Limb (tissue), 2 donors: Measurements from ENCODE around the gene NTS.

Source experiments
- DNase-seq, 2 donors: peaks; one replicate each; pipeline ENCODE4 v3.0.0-alpha.2; 2016; ENCODE audit errors: extremely low spot score in 2 of 2

The NTS gene, protein sequence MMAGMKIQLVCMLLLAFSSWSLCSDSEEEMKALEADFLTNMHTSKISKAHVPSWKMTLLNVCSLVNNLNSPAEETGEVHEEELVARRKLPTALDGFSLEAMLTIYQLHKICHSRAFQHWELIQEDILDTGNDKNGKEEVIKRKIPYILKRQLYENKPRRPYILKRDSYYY

DNA sequence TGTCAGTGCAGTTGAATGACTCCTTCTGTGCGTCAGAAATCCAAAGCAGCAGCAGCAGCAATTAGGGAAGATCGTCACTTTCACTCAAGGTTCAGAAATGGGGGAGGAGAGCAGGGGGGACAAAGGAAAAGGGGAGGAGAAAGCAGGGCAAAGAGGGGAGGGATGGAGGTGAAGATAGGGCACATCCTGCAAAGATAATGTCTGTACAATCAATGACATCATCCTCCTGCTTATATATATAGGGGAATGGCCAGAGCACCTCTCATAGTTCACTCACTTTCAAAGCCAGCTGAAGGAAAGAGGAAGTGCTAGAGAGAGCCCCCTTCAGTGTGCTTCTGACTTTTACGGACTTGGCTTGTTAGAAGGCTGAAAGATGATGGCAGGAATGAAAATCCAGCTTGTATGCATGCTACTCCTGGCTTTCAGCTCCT is at the start of gene NTS:
NTS (plus strand) TSS at position 265 of the 431 bp plus-strand sequence; CDS start at position 374, 109 bp downstream.
- DNase-seq, result no peak

DNA sequence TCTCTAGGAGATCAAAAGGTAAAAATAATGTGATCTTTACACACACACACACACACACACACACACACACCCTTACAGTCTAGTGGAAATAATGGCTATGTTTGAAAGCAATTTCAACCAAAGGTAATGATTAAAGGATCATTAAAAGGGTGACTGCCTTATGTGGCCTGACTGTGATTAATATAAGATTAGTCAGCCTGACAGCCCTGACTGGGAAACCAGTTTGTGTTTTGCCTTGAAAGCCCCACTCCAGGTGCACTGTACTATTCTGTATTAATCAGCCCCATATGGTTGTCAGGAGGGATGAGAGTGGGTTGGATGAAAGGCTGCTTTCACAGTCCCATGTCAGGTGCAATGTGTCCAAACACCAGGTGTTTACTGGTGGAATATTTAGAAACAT is 48.3 kb upstream of the NTS start:
- no peak for DNase-seq

DNA sequence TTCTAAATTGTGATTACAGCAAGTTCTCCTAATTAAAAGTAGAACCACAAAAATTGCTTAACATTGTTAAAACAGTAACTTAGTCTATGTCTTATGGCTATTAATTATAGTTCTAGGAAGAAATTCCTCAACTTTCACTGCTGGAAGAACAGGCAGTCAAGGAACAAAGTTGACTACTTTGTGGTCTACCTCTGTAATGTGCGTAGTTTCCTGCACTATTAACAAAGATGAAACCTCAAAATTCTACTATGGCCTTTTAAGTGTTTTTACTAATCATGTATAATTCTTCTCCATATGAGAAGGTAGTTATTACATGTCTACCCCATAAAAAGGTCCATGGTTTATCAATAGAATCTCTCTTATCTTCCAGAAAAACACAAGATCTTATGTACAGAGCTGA is 45.5 kb upstream of the NTS start:
- no peak for DNase-seq

DNA sequence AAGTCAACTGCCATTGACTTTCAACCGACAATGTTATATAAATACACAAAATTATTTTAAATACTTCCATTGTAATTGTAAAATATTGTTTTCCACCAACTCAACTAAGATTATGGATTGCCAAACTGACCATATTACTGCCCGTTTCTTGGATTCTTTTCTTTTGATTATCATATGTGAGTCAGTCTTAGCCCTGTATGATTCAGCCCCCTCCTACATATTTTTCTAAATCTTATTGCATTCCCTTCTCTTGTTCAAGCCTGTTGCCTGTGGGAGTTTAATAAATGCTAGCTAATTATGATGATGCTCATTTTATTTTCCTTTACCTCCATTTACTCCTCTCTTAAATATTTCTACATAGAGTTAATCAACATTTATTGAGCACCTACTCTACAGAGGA is 44.7 kb upstream of the NTS start:
- DNase-seq, result no peak

DNA sequence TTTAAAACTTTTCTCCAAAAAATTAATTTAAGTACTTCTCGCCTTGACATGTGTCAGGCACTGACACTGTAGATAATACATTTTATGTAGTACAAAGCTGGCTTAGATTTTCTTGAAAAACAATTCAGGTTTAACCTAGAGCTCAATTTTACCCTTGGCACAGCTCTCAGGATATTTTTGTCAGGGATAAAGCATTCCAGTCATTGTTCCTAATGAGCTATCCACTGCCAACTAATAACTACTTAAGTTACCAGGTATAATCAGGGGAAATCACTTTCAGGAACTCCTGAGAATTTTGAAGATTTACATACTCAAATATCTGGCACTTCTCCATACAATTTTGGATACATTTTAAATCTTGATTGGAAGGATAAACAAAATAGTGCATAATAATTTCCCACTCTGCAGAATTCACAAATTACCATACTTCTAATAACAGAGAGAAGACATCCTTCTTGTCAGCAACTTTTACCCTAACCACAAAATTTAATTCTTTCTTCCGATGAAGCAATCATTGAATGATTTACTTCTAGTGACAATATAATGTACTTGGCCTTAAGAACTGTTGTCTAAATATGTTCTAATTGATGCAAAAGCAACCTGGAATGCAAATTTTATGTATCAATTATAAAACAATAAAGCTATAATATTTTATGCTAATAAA is 42.6 kb upstream of the NTS start:
- no peak for DNase-seq

DNA sequence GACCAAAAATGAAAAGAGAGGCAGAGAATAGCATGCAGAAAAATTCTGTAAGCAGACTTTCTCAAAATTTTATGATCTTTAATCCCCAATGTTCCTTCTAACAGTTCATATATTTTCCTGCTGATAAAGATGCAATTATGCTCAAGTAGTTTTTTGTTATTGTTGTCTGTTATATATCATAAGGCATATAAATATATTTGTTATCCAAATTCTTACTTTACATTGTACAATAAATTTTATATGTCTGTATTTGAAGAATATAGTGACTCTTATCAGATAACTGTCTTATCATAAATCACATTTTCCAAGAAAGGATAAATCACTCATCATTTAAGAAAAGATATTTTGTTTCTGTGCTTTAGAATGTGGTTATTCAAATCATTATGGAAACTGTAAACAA is 40.5 kb upstream of the NTS start:
- DNase-seq, result no peak

DNA sequence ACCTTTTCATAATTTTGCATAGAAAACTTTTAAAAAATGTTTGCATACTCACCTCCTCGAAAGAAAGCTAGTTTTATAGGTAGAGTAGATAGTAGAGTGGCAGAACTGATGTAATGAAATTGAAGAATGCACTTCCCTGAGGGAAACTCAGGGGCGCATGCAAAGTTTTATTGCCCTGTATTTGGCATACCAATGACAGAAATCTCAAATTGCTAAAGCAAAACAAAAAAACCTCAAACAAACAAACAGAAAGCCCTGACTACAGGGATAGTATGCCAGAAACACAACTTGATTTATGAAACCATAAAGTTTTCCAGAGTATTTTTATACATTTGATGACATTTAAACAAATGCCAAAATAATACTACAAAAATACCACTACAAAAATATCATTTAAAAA is 39.7 kb upstream of the NTS start:
- DNase-seq, result no peak

DNA sequence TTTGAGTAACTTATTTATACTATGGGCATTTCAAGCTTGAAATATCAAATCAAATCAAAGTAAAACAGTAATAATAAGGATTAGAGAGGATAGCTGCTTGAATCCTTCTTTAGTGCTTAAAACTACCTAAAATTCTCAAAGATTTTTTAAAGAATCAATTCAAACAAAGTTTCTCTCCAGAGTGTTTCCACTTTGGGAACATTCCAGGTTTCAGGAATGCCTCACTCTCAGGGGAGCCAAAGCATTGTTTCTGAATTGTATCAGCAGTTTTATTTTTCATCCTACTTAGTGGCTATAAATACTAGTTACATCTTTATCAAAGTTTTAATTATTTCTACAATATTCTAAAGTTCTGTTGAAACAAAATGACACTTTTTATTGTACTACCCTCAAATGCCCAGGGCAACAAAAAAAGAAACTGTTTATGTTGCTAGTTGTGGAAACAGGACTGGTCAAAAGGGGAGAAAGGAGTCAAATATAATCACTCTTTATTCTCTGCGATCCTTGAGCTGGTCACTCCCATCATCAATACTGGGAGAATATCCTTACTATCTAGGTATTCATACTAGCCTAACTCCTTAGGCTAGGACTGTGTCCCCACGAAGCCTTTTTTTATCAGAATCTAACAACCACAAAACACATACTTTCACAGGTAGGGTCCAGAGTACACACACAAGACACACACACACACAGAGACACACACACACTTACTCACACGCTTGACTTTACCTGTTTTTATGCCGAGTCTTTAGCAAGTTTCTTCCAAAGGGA is 38.5 kb upstream of the NTS start:
- peak in 1 of 2 donors; percentile 4 for DNase-seq

DNA sequence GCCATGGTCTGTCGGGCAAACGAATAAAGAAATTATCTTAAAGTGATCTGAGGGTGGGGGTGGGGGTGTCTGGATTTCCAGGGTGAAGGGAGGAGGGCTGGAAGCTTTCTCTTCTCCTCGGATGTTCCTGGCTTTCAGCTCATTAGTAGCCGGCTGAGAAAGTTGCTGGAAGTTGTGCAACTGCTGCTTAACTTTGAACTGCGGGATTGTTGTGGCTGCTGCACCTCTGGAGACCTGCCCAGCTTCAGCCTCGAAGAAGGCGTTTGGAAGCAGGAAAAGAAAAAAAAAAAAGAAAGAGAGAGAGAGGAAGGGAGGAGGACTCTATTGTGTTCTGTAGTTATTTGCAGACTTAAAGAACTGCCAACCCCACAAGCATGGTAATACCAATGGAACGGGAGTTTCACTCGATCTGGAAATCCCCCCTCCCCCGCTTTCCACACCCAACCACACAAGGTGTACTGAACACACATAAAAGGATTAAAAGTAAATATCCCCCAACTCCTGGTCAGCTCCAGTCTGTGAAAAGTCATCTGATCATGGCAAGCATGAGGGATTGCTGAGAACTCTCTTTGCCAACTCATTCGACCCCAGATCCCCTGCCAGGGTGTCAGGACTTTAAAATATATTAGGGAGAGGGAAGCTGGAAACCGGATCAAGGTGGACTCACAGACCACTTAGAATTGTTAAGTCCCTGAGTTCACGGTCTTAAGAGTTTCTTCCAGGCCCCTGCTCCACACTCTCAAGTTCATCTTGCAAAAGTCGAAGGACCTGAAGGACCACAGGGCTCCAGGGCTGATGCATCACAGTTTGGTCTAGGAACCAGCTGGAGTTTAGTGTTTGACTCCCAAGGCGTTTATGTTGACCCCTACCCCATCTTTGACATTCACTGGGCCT is 37.7 kb upstream of the NTS start, which contains the start of gene RASSF9:
RASSF9 (minus strand) TSS at position 213 of the 894 bp plus-strand sequence; CDS start at position 5, 208 bp downstream.
- DNase-seq, result peak in 1 of 2 donors; percentile 45

DNA sequence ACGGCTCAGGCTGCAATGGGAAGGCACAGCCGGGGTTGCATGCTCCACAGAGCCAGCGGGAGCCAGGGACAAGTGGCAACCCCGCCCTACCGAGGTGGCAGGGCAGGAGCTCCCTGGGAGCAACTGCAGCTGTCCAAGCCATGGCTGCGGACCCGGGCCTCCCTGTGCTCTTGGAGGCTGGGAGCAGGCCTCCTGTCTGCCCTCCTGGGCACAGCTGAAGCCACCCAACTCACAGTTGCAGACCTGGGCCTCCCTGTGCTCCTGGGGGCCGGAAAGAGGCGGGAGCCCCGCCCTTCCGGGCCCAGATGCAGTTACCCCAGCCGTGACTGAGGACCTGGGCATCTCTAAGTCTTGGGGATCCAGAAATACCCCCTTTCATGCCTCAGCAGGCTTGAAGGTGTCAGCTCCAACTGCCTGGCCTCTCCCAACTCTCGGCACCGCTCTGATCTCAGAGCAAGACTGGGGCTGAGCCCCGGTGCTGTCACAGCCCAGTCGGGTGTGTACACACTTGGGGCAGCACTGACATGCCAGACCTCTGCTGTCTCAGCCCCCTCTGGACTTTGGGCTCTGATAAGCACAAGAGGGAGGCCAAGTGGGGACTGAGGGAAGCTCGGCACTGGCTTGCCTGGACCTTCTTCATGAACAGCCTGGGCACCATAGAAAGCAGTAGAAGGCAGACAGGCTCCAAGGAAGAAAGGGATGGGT is 30.3 kb upstream of the NTS start:
- DNase-seq, result no peak

DNA sequence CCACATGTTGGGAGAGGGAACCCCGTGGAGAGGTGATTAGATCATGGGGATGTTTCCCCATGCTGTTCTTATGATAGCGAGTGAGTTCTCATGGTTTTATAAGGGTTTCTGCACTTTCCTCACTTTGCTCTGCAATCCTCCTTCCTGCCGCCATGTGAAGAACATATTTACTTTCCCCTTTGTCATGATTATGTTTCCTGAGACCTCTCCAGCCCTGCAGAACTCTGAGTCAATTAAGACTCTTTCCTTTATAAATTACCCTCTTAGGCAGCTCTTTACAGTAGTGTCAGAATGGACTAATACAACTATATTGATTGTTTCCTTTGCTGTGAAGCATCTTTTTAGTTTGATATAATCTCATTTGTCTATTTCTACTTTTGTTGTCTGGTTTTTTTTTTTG is 24.8 kb upstream of the NTS start:
- DNase-seq, result no peak

DNA sequence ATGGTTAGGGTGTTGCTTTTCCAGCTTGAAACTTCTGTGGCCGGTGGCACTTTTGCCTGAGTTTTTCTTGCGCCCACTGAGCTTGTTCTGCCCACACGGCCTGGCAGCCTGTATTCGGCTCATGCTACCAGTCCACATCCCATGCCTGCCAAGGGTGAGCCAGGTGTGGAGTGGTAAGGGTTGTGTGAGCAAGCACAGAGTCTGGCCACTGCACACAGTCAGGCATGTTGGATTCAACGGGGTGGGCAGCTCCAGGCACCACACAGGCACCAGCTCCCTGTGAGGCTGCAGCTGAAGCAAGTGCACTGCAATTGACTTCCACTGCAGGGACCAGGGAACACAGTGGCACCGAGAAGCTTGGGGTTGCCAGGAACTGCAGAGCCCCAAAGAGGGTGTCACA is 18.8 kb upstream of the NTS start:
- no peak for DNase-seq

DNA sequence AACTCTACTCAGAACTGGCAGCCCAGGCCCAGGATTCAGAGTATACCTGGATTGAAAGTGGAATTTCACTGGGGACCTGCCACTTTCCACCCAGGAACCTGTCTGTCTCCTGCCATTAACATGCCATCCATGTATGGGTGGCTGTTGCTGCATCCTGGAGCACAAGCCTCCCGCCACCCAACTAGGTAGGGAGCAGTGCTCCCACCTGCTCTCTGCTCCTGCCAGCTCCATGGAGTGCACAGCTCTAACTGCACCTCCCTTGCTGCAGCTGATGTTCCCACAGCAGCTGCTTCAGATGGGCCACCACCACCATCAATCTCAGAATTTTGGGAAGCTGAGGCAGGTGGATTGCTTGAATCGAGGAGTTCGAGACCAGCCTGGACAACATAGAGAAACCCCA is 17.1 kb upstream of the NTS start:
- DNase-seq, result no peak

DNA sequence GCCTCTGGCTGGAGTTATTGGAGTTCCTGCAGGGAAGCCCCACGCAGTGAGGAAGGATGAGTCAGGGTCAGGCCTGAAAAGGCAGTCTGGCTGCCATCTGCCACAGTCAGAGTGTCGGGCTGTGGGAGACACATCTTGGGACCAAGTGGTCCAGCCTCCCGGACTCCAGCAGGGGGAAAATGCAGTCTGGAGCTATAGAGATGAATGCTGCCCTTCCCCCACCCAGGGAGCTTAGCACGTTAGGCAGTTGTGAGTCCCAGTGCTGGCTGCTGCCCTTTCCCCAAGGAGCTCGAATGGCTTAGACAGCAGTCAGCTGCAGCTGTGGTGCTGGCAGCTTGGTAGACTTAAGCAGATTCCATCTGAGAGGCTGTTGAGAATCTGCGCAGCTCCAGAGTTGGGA is 8.2 kb upstream of the NTS start:
- no peak for DNase-seq

DNA sequence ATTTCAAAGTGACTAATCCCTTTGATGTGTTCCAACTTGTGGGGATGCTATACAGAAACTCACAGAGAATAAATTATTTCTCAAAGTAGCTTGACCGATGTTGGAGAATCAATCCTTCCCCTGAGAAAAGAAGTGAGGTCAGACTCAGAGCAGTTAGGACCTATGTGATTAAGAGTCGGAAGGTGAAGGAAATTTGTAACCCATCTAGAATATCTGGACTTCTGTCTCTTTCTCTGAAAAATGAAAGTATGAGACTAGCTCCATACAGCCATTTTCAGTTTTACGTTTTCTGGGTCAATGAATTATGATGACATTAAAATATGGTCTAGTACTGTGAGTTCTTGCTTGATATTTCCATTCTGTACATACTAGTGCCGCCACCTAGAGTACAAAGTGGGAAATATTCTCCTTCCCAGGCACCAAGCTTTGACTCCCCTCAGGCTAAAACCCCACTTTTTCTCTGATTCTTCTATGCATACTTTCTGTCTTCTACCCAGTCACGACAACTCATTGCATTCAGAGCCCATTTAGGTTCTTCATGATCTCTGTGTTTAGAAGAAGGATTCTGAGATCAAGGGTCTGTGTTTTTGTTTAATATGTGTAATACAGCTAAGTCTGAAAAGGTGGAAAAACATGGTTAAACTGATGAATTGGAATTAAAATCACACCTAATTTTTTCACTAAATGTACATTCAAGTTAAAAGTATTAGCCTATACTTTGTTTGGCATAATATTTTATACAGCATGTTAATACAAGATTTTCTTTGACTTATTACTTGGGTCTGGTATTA is 6.9 kb upstream of the NTS start:
- peak in 1 of 2 donors; percentile 78 for DNase-seq

DNA sequence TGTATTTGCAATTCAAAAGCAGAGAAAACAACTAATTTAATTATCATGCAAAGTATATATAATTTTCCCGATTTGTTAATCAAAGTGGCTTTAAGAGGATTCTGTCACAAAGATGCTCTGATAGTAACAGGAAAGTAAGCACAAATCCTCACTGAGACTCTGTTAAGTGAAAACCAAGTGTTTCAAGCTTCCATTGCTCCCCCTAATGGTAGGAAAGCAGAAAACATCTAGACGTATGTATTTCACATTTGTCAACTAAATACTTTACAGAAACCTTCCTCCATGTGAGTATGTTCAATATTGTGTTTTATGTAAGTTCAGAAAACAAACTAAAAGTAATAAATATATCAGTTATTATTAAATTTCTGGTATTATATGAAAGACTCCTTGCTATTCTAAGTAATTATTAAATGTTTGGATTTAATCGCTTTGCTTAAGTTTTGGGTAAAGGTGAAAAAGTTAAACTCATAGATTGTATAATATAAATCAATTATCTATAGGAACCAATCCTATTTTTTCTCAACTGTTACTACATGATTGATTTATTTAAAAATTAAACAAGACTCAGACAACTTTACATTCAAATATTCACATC is 1.5 kb upstream of the NTS start:
- DNase-seq, result peak in 1 of 2 donors; percentile 77

DNA sequence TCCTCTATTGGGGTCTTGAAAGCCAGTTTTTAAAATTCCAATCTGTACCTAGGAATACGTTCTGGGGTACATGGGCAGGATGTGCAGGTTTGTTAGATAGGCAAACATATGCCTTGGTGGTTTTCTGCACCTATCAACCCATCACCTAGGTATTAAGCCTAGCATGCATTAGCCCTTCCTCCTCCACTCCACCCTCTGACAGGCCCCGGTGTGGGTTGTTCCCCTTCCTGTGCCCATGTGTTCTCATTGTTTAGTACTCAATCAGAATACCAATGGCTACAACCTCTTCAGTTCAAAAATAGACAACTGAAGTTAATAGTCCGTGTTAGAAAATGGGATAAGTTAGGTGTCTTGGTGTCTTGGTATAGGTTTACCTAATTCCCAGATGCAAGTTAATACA is 3.4 kb downstream of the NTS start:
- no peak for DNase-seq

DNA sequence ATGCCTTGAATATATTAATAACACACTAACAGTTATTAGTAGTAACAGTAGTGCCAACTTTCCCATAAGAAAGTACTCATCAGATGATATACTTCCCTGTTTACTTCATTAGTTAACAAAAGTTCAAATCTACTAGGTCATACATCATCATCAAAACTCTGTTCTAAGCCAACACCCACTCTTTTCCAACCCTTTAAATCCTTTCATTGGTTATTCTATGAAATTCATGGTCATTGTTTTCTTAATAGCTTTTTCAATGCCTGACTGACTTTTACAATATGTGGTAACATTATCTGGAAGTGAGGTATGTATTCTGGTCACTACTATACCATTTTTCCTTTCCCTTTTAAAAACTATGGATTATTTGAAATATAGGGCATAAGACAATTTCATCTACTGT is 9.7 kb downstream of the NTS start:
- DNase-seq, result no peak

DNA sequence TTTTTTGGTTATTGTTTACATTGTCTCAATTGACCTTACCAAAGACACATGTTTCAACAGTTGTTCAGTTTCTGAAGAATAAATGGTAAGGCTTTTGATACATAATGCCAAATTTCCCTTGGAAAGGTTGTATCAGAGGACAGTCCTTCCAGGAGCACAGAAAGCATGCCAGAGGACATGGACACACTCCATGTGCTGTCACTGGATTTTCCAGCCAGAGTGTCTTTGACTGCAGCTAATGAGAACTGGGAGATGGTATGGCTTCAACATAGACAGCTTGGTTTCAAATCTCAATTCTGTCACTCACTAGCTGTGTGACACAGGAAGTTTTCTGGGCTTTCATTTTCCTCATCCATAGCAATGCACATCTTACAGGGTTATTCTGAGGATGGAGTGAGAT is 20.6 kb downstream of the NTS start:
- DNase-seq, result no peak
